OCI-M1 (cell line): ENCODE results near the gene EPHB2.
"Not testable (repeated sequence)": the region's sequence is repeated elsewhere in the genome, so short reads cannot be mapped to it uniquely, and the experiment has no call there.

Source experiments
- DNase-seq: peaks from one replicate; lab custom pipeline; 2025; lab: John Stamatoyannopoulos, UW

The EPHB2 gene

DNA sequence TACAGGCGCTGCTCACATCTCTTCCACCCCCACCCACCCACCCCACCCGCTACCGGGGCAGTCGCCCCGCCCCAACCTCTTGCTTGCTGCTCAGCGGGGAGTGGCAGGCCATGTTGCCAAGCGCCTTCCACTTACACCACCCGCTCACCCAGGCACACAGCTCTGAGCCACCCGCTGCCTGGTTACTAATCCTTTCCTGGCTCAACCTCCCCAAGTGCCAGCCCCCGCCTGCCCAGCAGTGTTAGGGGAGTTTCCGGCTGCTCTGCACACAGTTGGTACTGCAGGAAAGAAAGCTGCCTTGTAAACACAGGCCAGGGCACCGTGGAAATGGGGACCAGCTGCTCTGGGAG is 205.8 kb downstream of the EPHB2 start:
- no peak for DNase-seq

DNA sequence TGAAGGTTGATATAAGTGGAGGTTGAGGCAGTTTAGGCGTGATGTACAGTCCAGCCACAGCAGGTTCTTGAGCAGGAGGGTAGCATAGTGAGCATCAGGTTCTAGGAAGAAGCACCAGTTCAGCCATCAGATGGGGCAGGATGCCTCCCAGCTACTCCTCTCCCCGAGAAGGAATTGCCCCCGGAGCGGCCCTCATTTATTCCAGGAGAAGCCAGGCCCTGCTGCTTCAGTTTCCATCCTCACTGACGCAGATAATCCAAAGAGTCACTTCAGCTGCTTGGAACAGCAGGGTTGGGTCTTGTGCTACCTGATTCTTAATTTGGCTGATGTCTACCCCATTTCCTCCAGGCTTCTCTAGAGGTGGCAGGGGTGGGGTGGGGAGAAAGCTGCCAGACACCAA is 207.3 kb downstream of the EPHB2 start:
- no peak for DNase-seq

DNA sequence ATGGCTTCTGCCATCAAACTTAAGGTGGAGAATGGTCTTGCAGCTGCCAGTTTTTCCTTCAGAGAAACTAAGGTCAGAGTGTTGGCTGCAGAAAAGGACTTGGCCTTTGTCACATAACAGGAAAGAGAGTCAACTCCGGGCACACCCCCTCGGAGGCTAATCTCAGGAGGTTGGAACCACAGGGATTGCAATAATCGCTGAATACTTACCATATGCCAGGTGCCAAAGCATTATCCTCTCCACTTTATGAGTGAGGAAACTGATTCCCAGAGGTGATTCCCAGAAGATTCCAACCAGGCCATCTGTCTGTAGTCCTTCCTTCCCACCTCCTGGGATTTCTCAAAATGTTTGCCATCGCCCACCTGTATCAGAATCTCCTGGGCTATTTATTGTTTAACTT is 208.0 kb downstream of the EPHB2 start:
- DNase-seq = no peak

GRCh38 chr1:22919341-22920025 is 208.8 kb downstream of the EPHB2 start:
- no peak for DNase-seq

DNA sequence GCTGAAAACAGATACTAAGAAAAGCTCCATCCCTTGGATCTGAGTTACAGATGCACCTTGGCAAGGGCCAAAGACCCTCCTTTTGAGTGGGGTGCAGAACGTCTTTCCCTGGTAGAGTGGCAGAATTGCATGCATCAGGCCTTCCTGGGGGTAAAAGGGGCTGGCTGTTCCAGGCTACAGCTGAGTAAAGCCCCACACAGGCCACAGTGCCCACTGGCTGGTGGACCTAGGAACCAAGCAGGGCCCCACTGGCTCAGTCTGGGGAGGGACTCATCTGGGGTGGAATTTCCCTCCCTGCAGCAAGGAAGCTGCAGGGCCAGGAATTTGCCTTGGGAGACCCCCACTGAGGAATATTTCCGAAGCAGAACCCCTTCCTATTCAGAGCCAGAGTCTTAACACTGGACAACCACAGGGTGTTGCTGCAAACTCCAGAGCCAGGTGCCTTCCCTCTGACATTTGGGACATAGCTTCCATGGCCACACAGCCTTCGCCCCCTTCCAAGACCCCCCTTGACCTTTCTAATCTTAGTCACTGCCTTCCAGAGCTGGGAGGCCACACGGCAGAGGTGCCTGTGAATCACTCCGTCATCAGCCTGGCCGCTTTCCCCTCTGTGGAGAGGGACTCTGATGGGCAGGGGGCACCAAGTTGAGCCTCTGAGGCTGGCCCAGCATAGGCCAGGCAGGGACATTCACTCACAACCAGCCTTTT is 209.5 kb downstream of the EPHB2 start:
- no peak for DNase-seq

- no peak for DNase-seq
Measured at GRCh38 chr1:22920734-22921451, 210.3 kb downstream of the EPHB2 start.

DNA sequence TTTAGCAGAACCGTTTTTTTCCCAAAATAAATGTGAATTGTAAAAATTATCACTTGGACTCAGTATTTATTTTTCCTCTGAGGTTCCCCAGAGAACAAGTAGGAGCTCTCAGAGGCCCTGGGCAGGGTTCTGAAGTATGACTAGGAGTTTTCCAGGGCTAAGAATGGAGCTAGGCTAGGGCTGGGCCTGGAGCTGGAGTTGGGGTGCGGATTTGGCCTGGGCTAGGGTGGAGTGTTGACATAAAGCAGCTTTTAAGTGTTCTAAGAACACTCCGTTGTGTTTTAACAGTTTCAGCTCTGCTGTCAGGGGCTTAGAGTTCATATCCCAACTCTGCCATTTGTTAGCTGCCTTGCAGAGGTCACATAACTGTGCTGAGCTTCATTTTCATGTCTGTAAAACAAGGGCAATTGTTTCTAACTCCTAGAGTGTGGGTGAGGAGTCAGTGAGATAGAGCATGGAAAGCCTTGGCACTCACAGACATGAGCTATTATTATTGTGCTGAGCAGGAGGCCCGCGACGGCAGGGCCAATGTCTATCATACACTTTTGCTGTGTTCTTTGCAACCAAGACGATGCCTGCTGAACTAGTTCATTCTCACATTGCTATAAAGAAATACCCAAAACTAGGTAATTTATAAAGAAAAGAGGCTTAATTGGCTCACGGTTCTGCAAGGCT is 210.9 kb downstream of the EPHB2 start:
- DNase-seq = no peak

- DNase-seq = no peak
Measured at GRCh38 chr1:22922640-22923039, 212.0 kb downstream of the EPHB2 start.

DNA sequence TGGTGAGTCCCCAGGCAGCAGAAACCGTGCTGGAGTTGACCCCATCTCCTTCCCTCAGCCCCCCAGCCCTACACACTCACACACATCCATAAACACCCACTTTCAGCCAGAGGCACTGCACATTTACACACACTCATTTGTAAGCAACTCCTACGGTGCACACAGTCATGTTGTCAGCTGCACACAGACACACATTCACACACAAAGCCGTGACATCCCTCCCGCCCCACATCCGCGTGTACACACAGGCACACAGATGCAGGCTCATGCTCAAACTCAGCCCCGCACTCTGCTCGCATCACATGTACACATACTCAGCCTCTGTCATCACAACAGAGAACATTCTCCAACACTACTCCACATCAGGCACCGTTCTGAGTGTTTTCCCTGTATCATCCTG is 214.5 kb downstream of the EPHB2 start:
- DNase-seq = no peak

DNA sequence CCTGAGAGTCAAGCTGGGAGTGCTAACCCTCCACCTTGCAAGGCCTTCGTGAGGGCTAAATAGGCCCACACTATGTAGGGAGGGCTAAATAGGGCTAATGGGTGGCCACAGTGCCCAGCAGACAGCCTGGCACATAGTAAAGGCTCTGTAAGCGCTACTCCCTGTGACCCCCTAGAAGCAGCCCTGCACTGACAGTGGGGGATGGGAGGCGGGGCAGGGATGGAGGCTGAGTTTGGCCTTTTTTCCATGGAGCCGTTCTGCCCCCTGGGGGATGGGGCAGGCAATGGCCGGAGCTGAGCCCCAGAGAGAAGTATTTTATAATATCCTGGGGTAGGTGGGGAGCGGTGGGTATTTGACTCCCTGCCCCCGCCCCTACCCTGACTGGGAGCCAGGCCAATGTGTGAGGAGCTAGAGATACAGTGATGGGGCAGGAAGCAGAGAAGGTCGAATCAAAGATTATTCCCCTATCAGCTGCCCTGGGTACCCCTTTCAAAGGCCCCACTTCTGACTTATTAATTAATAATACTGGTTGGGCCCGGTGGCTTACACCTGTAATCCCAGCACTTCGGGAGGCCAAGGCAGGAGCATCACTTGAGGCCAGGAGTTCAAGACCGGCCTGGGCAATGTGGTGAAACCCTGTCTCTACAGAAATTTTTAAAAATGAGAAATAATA is 219.7 kb downstream of the EPHB2 start:
- DNase-seq = peak; percentile 75

DNA sequence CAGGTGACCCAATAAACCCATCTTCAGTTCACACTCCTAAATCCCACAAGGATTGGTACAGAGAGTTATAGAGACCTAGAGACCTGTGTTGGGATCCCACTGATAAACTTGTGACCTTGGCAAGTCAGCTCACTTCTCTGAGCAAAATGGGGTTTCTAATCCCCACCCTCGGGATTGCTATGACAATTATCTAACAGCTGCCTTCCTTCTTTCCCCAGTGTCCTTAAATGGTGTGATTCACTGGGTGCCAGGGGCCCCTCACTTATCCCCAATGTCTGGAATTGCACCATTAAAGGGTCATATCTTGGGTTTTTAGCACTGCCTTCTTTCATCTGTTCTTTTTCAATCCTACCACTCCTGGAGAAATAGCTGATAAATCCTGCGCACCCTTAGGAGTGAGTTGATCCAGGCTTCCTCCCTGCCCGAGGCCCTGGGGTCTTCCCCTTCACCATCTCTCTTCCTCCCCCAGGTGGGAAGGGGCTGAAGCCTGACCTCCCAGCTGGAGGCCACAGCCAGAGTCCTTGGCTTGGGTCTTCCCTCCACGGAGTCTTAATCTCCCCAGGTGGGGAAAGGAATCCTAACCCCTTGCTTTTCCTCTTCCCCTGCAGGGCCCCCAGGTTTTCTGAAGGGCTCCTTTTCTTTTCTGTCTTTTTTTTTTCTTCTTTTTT is 222.3 kb downstream of the EPHB2 start:
- DNase-seq = peak; percentile 36

DNA sequence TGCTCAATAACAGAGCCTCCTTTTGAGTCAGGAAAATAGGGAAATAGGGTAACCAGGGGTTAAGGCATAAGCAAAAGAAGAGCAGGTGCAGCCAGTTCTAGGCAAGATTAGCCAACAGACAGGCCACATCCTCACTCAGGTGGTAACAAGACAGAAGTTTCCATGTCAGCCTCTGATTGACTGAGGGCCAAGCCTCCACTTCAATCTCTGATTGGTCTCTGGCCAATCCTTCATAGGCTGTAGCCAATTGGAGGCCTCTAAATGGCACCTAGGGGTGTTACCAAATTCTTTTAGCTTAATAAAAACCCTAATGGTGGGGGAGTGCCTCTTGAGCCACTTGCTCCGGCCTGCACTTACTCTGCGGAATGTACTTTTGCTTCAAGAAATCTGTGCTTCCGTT is 224.8 kb downstream of the EPHB2 start:
- no peak for DNase-seq

DNA sequence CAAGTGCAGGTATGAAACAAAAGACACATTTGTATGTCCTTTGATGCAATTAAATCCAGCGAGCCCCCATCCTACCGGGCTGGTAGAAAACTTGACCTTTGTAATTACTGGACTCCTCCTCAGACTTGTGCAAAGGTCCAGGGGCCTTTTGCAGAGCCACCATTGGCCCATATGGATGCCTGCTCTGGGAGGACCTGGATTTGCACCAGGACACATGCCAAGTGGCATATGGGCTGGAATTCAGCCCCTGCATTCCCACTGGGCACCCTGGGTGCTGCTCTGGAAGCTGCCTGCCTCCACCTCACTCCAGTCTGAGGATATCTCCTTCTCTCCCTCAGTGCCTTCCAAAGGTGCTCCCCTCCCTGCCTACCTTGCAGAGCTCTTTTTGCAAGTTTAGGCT is 226.0 kb downstream of the EPHB2 start:
- DNase-seq = no peak

DNA sequence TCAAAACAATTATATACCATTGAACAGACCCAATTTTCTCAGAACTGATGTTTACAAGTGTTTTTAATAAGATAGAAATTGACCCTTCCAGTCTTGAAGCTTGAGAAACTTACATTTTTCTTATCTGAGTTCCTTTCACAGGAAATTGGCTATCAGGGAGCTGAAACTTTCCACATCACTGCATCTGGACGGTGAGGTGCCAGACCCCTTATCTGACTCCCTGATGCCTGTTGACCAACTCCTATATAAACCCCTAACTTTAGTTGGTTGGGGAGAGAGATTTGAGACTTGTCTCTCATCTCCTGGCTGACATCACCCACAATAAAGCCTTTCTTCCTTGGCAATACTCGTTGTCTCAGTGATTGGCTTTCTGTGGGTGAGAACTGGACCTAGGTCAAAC is 230.6 kb downstream of the EPHB2 start:
- no peak for DNase-seq

DNA sequence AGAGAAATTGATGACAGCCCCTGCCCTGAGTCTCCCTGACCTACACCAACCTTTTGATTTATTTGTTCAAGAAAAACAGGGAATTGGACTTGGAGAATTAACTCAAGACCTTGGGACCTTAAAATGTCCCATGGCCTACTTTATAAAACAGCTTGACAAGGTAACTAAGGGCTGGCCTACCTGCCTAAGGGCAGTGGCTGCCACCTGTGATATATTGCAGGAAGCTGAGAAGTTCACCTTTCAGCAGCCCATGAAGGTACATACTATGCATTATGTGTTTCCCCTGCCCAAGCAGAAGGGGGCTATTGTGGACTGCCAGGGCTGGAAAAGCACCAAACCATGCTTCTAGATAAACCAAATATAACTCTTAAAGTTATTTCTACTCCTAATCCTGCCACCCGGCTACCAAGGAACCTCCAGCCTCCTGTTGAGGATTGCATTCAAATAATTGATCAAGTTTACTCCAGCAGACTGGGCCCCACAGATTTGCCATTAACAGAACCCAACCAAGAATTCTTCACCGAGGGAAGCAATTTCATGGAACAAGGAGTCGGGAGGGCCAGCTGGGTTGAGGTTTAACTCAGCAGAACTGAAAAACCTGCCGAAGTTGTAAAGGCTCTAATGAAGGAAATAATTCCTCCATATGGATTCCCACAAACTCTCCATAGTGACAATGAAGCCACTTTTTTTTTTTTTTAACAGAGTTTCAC is 233.9 kb downstream of the EPHB2 start:
- no peak for DNase-seq

DNA sequence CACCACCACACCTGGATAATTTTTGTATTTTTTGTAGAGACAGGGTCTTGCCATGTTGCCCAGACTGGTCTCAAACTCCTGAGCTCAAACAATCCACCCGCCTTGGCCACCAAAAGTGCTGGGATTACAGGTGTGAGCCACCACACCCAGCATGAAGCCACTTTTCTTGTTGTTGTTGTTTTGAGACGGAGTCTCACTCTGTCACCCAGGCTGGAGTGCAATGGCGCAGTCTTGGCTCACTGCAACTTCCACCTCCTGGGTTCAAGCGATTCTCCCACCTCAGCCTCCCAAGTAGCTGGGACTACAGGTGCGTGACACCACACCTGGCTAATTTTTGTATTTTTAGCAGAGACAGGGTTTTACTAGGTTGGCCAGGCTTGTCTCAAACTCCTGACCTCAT is 234.5 kb downstream of the EPHB2 start:
- DNase-seq = not testable (repeated sequence)

DNA sequence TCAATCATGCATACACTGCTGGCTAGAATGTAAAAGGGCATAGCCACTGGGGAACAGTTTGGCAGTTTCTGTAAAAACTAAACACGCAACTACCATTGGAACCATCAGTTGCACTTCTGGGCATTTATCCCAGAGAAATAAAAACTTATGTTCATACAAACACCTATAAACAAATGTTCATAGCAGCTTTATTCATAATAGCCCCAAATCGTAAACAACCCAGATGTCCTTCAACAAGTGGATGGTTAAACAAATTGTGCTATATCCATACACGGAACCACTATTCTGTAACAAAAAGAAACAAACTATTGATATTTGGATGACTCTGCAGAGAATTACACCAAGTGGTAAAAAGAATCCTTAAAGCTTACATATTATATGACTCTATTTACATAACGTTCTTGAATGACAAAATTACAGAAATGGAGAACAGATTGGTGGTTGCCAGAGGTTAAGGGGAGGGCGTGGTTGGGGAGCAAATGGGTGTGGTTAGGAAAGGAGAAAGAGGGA is 239.2 kb downstream of the EPHB2 start:
- DNase-seq = no peak

GRCh38 chr1:22951796-22952195 is 241.2 kb downstream of the EPHB2 start:
- no peak for DNase-seq

DNA sequence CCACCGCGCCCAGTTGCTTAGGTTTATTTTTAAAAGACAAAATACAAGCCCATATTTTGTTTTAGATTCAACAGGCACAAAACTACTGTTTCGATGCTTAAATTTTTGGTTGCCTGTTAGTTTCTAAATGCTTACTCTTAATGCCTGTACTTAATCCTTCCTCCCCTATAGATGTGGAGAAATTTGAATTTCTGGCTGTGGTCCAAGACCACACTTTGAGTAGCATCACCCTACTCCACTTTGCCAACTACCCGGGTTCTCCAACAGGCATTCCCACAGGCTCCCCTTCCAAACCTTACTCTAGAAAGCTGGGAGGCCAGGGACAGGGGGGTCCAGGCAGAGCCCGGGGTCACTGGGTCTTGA is 242.0 kb downstream of the EPHB2 start:
- DNase-seq = no peak

DNA sequence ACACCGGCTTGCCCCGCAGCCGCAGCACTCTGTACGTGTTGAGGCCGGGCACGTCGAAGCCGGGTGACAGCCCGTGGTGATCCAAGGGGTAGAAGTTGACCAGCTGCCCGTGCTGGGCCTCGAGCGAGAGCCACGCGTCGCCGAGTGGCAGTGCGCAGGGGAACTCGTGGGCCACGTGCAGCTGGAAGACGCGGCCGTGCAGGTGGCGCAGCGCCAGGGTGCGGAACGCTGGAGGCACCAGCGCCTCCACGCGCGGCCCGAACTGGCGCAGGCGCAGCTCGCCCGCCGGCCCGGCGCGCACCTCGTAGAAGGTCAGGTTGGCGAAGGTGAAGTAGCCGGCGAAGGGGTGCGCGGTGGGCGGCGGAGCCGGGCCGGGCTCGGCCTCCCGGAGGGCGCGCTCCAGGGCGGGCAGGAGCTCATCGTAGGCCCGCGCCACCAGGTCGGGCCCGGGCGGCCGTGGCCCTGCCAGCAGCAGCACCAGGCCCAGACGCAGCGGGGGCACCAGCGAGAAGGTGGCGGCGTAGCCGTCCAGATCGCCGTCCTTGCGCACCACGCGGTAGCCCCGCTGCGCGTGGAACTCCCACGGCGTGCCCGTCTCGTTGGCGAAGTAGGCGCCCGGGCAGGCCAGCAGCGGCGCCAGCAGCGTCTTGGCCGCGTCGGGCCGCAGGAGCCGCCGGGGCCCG is 242.6 kb downstream of the EPHB2 start:
- DNase-seq = no peak
